NCI-H2081 (cell line): Measurements from ENCODE around the gene FLRT3.

Experiments
- DNase-seq, 2 experiments: peaks; one replicate each; lab custom pipeline; 2025; lab: John Stamatoyannopoulos, UW

FLRT3 gene

GRCh38 chr20:14319704-14320103 is 17.7 kb downstream of the FLRT3 start:
- no peak for DNase-seq

- no peak for DNase-seq
Measured at GRCh38 chr20:14313341-14314020, 23.9 kb downstream of the FLRT3 start.

GRCh38 chr20:14312001-14312400 is 25.4 kb downstream of the FLRT3 start:
- no peak for DNase-seq

GRCh38 chr20:14310977-14311627 is 26.3 kb downstream of the FLRT3 start:
- DNase-seq = no peak

GRCh38 chr20:14307956-14308355 is 29.5 kb downstream of the FLRT3 start:
- peak in 1 of 2 experiments; percentile 5 for DNase-seq

GRCh38 chr20:14304472-14304871 is 32.9 kb downstream of the FLRT3 start:
- DNase-seq = no peak

GRCh38 chr20:14303651-14304050 is 33.8 kb downstream of the FLRT3 start:
- DNase-seq = no peak

- no peak for DNase-seq
Measured at GRCh38 chr20:14303106-14303505, 34.3 kb downstream of the FLRT3 start.

- no peak for DNase-seq
Measured at GRCh38 chr20:14299831-14300230, 37.6 kb downstream of the FLRT3 start.

GRCh38 chr20:14295770-14296309 is 41.6 kb downstream of the FLRT3 start:
- DNase-seq = no peak

- DNase-seq = no peak
Measured at GRCh38 chr20:14295238-14295637, 42.2 kb downstream of the FLRT3 start.

- no peak for DNase-seq
Measured at GRCh38 chr20:14291502-14291901, 45.9 kb downstream of the FLRT3 start.

GRCh38 chr20:14288341-14289330 is 48.8 kb downstream of the FLRT3 start:
- DNase-seq = no peak

GRCh38 chr20:14284443-14284842 is 53.0 kb downstream of the FLRT3 start:
- no peak for DNase-seq

- DNase-seq = no peak
Measured at GRCh38 chr20:14282140-14282539, 55.3 kb downstream of the FLRT3 start.
